AG10803 (cell line): ENCODE measurements around the gene SLIT2.

Experiments used
- DNase-seq: peaks from one replicate; pipeline ENCODE4 v3.0.0; 2010; ENCODE audit warnings: low read depth
- H3K4me3 ChIP-seq: 2 replicates; pipeline ENCODE4 v1.5.1; 2011; ENCODE audit warnings: mild to moderate bottlenecking, low read length, control low read depth
- TF ChIP-seq, protein P1 (sequence below): conservative IDR thresholded peaks from 2 replicates; pipeline ENCODE4 v1.5.1; 2011; ENCODE audit warnings: mild to moderate bottlenecking, low read length, control low read depth, inconsistent platforms

SLIT2 gene

DNA sequence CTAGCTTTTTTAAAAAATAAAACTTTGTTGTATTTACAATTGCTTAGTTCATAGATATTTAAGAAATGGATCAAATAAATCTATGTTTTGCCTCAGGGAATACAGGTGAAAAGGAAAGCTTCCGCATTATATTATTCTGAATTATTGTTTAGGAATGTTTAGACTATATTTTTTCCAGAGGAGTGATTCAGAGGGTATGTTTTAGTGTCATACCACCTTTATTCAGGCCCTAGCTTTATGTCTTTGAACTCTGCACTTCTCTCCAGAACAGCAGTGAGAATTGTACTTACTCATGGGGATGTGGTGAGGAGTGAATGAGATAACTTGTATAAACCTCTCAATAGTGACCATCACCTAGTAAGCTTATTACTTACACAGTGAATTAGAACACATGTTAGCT, 14.0 kb downstream of the SLIT2 start:
- no peak for DNase-seq
- H3K4me3 ChIP-seq, result no peak overlapping the region
- TF ChIP-seq, protein P1, sequence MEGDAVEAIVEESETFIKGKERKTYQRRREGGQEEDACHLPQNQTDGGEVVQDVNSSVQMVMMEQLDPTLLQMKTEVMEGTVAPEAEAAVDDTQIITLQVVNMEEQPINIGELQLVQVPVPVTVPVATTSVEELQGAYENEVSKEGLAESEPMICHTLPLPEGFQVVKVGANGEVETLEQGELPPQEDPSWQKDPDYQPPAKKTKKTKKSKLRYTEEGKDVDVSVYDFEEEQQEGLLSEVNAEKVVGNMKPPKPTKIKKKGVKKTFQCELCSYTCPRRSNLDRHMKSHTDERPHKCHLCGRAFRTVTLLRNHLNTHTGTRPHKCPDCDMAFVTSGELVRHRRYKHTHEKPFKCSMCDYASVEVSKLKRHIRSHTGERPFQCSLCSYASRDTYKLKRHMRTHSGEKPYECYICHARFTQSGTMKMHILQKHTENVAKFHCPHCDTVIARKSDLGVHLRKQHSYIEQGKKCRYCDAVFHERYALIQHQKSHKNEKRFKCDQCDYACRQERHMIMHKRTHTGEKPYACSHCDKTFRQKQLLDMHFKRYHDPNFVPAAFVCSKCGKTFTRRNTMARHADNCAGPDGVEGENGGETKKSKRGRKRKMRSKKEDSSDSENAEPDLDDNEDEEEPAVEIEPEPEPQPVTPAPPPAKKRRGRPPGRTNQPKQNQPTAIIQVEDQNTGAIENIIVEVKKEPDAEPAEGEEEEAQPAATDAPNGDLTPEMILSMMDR, result no peak

DNA sequence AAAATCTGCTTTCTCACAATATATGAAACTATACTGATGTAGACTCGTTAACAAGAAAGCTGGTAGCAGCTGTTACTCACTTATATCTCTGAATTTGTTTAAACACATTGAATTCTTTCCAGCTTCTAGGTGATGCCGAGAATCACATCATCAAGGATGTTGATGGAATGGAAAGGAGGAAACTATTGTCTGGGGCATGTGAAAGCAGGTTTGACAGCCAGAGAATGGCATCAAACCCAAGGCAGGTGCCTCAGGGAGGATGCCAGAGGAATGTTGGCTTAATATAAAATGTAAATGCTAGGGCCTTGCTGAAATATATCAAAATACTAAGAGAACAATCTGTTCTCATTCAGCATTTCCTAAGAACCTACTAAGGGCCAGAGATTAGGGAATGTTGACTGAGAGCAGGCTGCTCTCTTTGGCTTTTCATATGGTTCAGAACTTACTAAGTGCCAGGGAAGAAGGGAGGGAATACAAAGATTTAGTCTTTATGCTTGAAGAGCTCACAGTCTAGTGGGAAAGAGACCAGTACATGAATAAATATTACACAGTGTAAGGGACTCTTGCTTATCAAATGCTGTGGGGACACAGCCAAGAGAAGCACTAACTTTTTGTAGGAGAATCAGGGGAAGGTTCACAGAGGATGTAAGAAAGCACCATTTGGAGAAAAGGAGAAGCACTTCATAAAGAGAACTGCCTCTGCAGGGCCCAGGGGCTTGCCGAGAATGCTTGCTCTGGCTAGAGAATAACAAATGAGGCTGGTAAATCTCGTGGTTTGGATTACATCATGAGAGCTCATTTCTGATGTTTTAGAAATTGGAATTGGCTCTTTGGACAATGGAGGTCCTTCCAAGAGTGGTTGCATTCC, 14.7 kb downstream of the SLIT2 start:
- TF ChIP-seq, protein P1, result no peak
- no peak overlapping the region for H3K4me3 ChIP-seq
- peak; percentile 86 for DNase-seq

DNA sequence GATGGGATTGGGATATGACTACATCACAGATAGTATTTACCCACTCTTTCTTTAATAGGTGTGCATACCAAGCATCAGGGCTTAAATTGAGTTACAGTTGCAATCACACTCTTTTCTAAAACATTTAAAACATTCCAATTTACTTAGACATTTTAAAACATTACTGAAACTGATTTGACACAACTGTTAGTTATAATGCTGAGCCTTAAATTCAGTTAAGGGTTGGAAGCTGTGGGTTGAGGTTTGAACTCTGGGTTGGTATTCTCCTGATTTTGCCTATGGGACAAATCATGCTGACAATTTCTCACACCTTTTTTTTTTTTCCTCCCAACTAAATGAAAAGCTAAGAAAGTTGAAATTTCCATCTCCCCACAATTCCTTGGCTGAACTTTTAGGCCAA, 16.3 kb downstream of the SLIT2 start:
- peak; percentile 66 for DNase-seq
- no peak overlapping the region for H3K4me3 ChIP-seq
- TF ChIP-seq, protein P1, result no peak

DNA sequence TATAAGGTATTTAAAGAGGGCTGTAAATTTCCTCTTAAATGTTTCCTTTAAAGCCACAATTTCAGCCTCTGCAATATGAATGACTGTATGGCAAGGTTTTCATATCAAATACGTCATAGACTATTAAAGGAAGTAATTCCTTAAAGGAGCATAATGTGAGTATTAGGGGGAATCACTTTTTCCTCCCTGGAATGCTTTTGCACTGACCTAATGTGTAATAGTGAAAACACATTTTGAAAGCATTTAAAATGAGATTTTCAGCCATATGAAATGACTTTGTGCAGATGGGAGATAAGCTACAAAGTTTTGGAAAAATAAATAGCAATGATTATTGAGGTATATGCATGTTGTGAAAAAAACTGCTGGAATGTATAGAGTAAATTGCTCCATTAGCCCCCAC, 17.6 kb downstream of the SLIT2 start:
- H3K4me3 ChIP-seq, result no peak overlapping the region
- DNase-seq, result no peak
- TF ChIP-seq, protein P1, result no peak

DNA sequence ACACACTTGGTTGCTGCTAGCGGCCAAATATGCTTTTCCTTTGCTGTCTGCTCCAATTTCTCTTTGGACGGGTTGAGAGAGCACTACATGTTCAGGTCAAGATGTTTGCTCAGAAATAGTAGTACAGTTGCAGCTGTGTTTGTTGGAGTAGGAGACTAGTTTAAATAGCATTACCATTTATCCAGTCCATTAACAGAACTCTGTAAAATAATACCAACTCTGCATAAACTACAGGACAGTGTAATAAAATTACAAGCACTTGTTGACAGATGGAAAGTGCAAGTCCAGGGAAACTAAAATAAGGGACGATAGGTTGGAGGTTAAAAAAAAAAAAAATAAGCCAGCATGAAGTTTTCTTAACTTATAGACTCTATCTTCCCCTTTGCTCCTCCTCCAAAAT, 20.2 kb downstream of the SLIT2 start:
- TF ChIP-seq, protein P1, result no peak
- no peak for DNase-seq

DNA sequence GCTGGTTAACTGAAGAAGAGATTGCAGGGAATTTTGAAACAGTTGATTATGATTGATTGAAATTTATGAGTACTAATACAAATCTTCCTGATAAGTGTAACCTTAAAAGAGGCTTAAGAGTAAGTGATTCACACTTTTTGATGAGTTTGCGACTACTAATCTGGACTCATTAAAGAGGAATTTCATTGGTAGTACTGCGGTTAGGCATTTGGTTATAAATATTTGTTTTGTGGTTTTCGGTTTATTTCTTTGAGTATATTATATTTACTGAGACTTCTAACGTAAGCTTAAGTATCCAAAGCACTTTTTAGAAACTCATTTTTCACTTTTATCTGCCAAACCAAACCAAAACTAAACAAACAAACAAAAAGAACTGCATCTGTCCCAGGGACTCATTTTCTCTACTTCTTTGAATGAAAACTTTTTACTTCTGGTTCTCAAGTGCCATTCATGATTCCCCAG, 20.7 kb downstream of the SLIT2 start:
- TF ChIP-seq, protein P1, result no peak
- no peak overlapping the region for H3K4me3 ChIP-seq
- peak; percentile 56 for DNase-seq

More for the DNA sequence above, 20.2 kb downstream of the SLIT2 start:
- no peak overlapping the region for H3K4me3 ChIP-seq

DNA sequence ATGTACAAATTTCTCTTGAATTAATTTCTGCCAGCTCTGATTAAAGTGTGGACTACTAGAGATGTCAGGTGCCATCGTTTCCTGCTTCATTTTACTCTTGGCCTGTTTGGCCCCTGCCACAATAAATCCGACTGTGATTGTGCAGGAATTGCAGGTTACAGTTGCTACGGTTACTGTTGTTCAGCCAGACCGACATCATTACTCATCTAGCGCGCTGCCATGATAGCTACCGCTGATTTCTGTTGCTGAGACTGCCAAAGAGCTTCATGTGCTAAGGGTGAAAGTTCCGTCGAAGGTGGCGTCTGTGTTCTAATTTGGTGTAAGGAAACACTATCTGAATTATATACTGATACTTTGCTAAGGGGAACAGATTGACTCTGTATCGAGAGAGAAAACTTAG, 22.1 kb downstream of the SLIT2 start:
- no peak overlapping the region for H3K4me3 ChIP-seq
- DNase-seq, result no peak
- TF ChIP-seq, protein P1, result no peak
